Esophagus squamous epithelium (tissue), 4 donors: ENCODE data around the gene RAB1B.

Experiments
- POLR2A ChIP-seq, 4 donors: fragments of 450-650 bp; IDR thresholded peaks; one replicate each; pipeline ENCODE4 v1.6.1; 2017; ENCODE audit warnings: antibody characterized with exemption in 4 of 4, mild to moderate bottlenecking in 4 of 4, moderate library complexity in 3 of 4
- TF ChIP-seq, protein P1 (sequence below), 6 experiments: fragments of 450-650 bp in 4 of 6; fragments of 200-600 bp in 2 of 6; sonication (generic) in 2 of 6; IDR thresholded peaks; one replicate each; pipeline ENCODE4 v1.5.1; 2016 to 2019; ENCODE audit warnings: antibody characterized with exemption in 6 of 6, mild to moderate bottlenecking in 4 of 6, moderate library complexity in 4 of 6

- TF ChIP-seq POLR2A (IDR thresholded peaks at IDR 0.05) = no peak
- TF ChIP-seq, protein P1, sequence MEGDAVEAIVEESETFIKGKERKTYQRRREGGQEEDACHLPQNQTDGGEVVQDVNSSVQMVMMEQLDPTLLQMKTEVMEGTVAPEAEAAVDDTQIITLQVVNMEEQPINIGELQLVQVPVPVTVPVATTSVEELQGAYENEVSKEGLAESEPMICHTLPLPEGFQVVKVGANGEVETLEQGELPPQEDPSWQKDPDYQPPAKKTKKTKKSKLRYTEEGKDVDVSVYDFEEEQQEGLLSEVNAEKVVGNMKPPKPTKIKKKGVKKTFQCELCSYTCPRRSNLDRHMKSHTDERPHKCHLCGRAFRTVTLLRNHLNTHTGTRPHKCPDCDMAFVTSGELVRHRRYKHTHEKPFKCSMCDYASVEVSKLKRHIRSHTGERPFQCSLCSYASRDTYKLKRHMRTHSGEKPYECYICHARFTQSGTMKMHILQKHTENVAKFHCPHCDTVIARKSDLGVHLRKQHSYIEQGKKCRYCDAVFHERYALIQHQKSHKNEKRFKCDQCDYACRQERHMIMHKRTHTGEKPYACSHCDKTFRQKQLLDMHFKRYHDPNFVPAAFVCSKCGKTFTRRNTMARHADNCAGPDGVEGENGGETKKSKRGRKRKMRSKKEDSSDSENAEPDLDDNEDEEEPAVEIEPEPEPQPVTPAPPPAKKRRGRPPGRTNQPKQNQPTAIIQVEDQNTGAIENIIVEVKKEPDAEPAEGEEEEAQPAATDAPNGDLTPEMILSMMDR (IDR thresholded peaks at IDR 0.05) = no peak
These were observed 4.7 kb upstream of the RAB1B start for GRCh38 chr11:66263785-66264184.
